B cell (primary cell): ENCODE data around the gene DAP. TPM values are rescaled to one million over a fixed set of nuclear protein-coding genes. Genes with fewer than 3 reads are reported as not detected.

Experiments used
- ATAC-seq: fragments of 200-7000 bp; cut with Tn5 transposase; one replicate; pipeline ENCODE4 v1.10.0; 2021; ENCODE audit warnings: low read depth, mild to moderate bottlenecking, moderate number of reproducible peaks, moderate library complexity
- CTCF ChIA-PET: fragments of 350-600 bp; sonication (Branson Sonifier 250); formaldehyde crosslinking; loops from one replicate; lab custom pipeline; 2021; ENCODE audit warnings: antibody characterized with exemption, inconsistent platforms; lab: Charles Lee
- POLR2A ChIA-PET: fragments of 350-600 bp; sonication (Branson Sonifier 250); formaldehyde crosslinking; loops from one replicate; lab custom pipeline; 2021; ENCODE audit warnings: antibody characterized with exemption; lab: Charles Lee
- DNase-seq: peaks from one replicate; pipeline ENCODE4 v3.0.0; 2013
- H2AFZ ChIP-seq: 2 replicates; pipeline ENCODE4 v1.6.1; 2012; ENCODE audit warnings: mild to moderate bottlenecking, low read depth, low read length; ENCODE audit not compliant: insufficient read depth, poor library complexity, severe bottlenecking
- H3K27ac ChIP-seq, 2 donors: 1 replicate in 1 of 2; 2 replicates in 1 of 2; pipeline ENCODE4 v1.5.1; 2012 to 2013; ENCODE audit warnings: low read length in 2 of 2, mild to moderate bottlenecking in 2 of 2, moderate library complexity in 1 of 2
- H3K27me3 ChIP-seq, 4 experiments: fragments of 200-600 bp in 1 of 4; sonication (generic) in 1 of 4; replicated peaks in 1 of 4; 1 replicate in 2 of 4; 2 replicates in 2 of 4; pipeline versions ENCODE4 v1.6.1 to v1.7.0; 2013 to 2016; ENCODE audit warnings: low read length in 3 of 4, mild to moderate bottlenecking in 2 of 4, mixed read lengths in 1 of 4, moderate library complexity in 1 of 4; ENCODE audit not compliant: insufficient read depth in 4 of 4, control insufficient read depth in 3 of 4; ENCODE audit errors: control extremely low read depth in 1 of 4
- H3K36me3 ChIP-seq, 2 experiments: replicated peaks in 1 of 2; 1 replicate in 1 of 2; 2 replicates in 1 of 2; pipeline versions ENCODE4 v1.6.1 to v1.7.1; 2013; ENCODE audit warnings: low read length in 1 of 2; ENCODE audit not compliant: insufficient read depth in 2 of 2, control insufficient read depth in 1 of 2; ENCODE audit errors: control extremely low read depth in 1 of 2, extremely low read depth in 1 of 2
- H3K4me1 ChIP-seq, 2 donors: fragments of 200-600 bp in 1 of 2; sonication (generic) in 1 of 2; 1 replicate in 1 of 2; 2 replicates in 1 of 2; pipeline versions ENCODE4 v1.5.1 to v1.6.1; 2013 to 2017; ENCODE audit warnings: low read length in 2 of 2; ENCODE audit not compliant: control insufficient read depth in 2 of 2, insufficient read depth in 2 of 2
- H3K4me2 ChIP-seq: replicated peaks from 2 replicates; pipeline ENCODE3; 2012; ENCODE audit warnings: mild to moderate bottlenecking, low read depth, low read length; ENCODE audit not compliant: poor library complexity, severe bottlenecking
- H3K4me3 ChIP-seq, 5 experiments: fragments of 200-600 bp in 1 of 5; sonication (generic) in 1 of 5; 1 replicate in 3 of 5; 2 replicates in 2 of 5; pipeline versions ENCODE4 v1.5.1 to v1.7.0; 2011 to 2016; ENCODE audit warnings: low read length in 4 of 5, mild to moderate bottlenecking in 4 of 5, low read depth in 2 of 5, control low read depth in 1 of 5, moderate library complexity in 1 of 5; ENCODE audit not compliant: insufficient read depth in 1 of 5; ENCODE audit errors: control extremely low read depth in 1 of 5, extremely low read depth in 1 of 5
- H3K79me2 ChIP-seq: fragments of 200-600 bp; sonication (generic); one replicate; pipeline ENCODE4 v1.6.0; 2016; ENCODE audit warnings: low read length; ENCODE audit not compliant: control insufficient read depth, insufficient read depth
- H3K9ac ChIP-seq: fragments of 200-600 bp; sonication (generic); 2 replicates; pipeline ENCODE4 v1.6.1; 2017; ENCODE audit warnings: mild to moderate bottlenecking, low read length, moderate library complexity
- H3K9me3 ChIP-seq, 3 donors: one replicate each; pipeline versions ENCODE4 v1.6.1 to v1.7.1; 2013; ENCODE audit warnings: low read length in 2 of 3; ENCODE audit not compliant: control insufficient read depth in 2 of 3, insufficient read depth in 1 of 3; ENCODE audit errors: control extremely low read depth in 1 of 3
- H4K20me1 ChIP-seq: 2 replicates; pipeline ENCODE4 v1.6.0; 2012; ENCODE audit warnings: mild to moderate bottlenecking, low read length; ENCODE audit not compliant: insufficient read depth, control insufficient read depth, poor library complexity, severe bottlenecking
- H3K27ac Mint-ChIP-seq: one replicate; pipeline ENCODE4 v1.8.0; 2021; ENCODE audit warnings: mixed read lengths
- H3K27me3 Mint-ChIP-seq: one replicate; pipeline ENCODE4 v1.8.0; 2021; ENCODE audit warnings: mixed read lengths
- H3K4me1 Mint-ChIP-seq: one replicate; pipeline ENCODE4 v1.8.0; 2021; ENCODE audit warnings: mixed read lengths
- H3K4me3 Mint-ChIP-seq: one replicate; pipeline ENCODE4 v1.8.0; 2021; ENCODE audit warnings: mixed read lengths
- H3K9me3 Mint-ChIP-seq: one replicate; pipeline ENCODE4 v1.8.0; 2022; ENCODE audit warnings: mixed read lengths; ENCODE audit not compliant: insufficient read depth
- EZH2 ChIP-seq: IDR thresholded peaks from 2 replicates; pipeline ENCODE4 v1.6.1; 2012; ENCODE audit warnings: borderline replicate concordance, low read depth, mild to moderate bottlenecking, moderate library complexity, low read length; ENCODE audit not compliant: insufficient read depth, poor library complexity, severe bottlenecking
- WGBS: methylation state at CpG from one replicate; pipeline ENCODE4 v1.1.5; 2013; ENCODE audit warnings: missing lambda C conversion rate; ENCODE audit not compliant: insufficient coverage; 5-methylcytosine and 5-hydroxymethylcytosine counted together
- intact Hi-C: fragments of 100-400 bp; cut with micrococcal nuclease; formaldehyde crosslinking; loops from one replicate; pipeline ENCODE4 v1.10.0; 2022
- polyA plus RNA-seq: library from polyadenylated mRNA; depleted of rRNA; stranded (reverse); fragments of >200 nt; gene quantifications from 2 replicates; pipeline ENCODE4 v1.2.3, GENCODE V29; 2012
- total RNA-seq, 2 donors: library from RNA; stranded (reverse); fragments of 120-200 nt in 1 of 2; gene quantifications; 1 replicate in 1 of 2; 2 replicates in 1 of 2; pipeline versions ENCODE4 v1.2.3 to v1.2.4, GENCODE V29; 2013 to 2022
- TF ChIP-seq, protein P1 (sequence below): fragments of 200-600 bp; IDR thresholded peaks from one replicate; pipeline ENCODE4 v1.8.0; 2022; ENCODE audit warnings: antibody characterized with exemption, mild to moderate bottlenecking

The DAP gene
- total and polyA plus RNA-seq, 2 donors (not counting 1 experiment from before 2014, with no cell fraction given) = 42.6 to 49.8 TPM

- Histone ChIP-seq H3K4me1 (no peaks in the 10 kb centered on the region), H3K4me3 (no peak overlapping the region), H4K20me1 (no peaks in the 10 kb centered on the region), H3K27me3 (no peaks in the 10 kb centered on the region), H2AFZ (no peak overlapping the region), H3K36me3 (peaks cover 2 to 24% of the 10 kb centered on the region in 2 experiments), H3K27ac (no peak overlapping the region), H3K4me2 (no peak overlapping the region), H3K9me3 (no peaks in the 10 kb centered on the region), H3K79me2 (peaks cover 24% of the 10 kb centered on the region), H3K9ac (no peak overlapping the region)
- Mint-ChIP-seq H3K9me3 (no peaks in the 10 kb centered on the region), H3K4me3 (no peak overlapping the region), H3K4me1 (peaks cover 4% of the 10 kb centered on the region), H3K27me3 (no peaks in the 10 kb centered on the region), H3K27ac (no peak overlapping the region)
- ChIA-PET POLR2A (no interaction called here), CTCF (interaction anchor here (1.5 kb wide), 2 partner anchors 8 to 200 kb away, joined by 4 to 6 read pairs; no protein-coding TSS in a partner anchor)
- DNase-seq (no peak), ATAC-seq (no peak)
- intact Hi-C loops = no loop called here
- 98% methylated on average over 8 of the region's 8 CpGs for WGBS
- TF ChIP-seq EZH2 = no peak
- TF ChIP-seq, protein P1, sequence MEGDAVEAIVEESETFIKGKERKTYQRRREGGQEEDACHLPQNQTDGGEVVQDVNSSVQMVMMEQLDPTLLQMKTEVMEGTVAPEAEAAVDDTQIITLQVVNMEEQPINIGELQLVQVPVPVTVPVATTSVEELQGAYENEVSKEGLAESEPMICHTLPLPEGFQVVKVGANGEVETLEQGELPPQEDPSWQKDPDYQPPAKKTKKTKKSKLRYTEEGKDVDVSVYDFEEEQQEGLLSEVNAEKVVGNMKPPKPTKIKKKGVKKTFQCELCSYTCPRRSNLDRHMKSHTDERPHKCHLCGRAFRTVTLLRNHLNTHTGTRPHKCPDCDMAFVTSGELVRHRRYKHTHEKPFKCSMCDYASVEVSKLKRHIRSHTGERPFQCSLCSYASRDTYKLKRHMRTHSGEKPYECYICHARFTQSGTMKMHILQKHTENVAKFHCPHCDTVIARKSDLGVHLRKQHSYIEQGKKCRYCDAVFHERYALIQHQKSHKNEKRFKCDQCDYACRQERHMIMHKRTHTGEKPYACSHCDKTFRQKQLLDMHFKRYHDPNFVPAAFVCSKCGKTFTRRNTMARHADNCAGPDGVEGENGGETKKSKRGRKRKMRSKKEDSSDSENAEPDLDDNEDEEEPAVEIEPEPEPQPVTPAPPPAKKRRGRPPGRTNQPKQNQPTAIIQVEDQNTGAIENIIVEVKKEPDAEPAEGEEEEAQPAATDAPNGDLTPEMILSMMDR = no peak
Measured at GRCh38 chr5:10652606-10653005, 108.4 kb downstream of the DAP start.

- 95% methylated on average over 13 of the region's 13 CpGs for WGBS
- Histone ChIP-seq H3K4me2 (no peak overlapping the region), H3K4me1 (no peaks in the 10 kb centered on the region), H4K20me1 (no peaks in the 10 kb centered on the region), H3K27me3 (no peaks in the 10 kb centered on the region), H3K36me3 (peaks cover 2 to 24% of the 10 kb centered on the region in 2 experiments), H3K9ac (no peak overlapping the region), H3K4me3 (no peak overlapping the region), H3K27ac (no peak overlapping the region), H2AFZ (no peak overlapping the region), H3K79me2 (peaks cover 29% of the 10 kb centered on the region), H3K9me3 (no peaks in the 10 kb centered on the region)
- Mint-ChIP-seq H3K27me3 (no peaks in the 10 kb centered on the region), H3K4me3 (no peak overlapping the region), H3K9me3 (no peaks in the 10 kb centered on the region), H3K27ac (no peak overlapping the region), H3K4me1 (peaks cover 7% of the 10 kb centered on the region)
- intact Hi-C loops = no loop called here
- ATAC-seq = no peak
- no peak for DNase-seq
- ChIA-PET CTCF (interaction anchor here (1.5 kb wide), 2 partner anchors 8 to 200 kb away, joined by 4 to 6 read pairs; no protein-coding TSS in a partner anchor), POLR2A (no interaction called here)
- TF ChIP-seq EZH2 = no peak
- TF ChIP-seq, protein P1 = no peak
Measured at GRCh38 chr5:10652151-10652550, 108.9 kb downstream of the DAP start.
